SK-N-SH (cell line): Measurements from ENCODE around the gene SFXN5. TPM values are rescaled to one million over a fixed set of nuclear protein-coding genes. Genes with fewer than 3 reads are reported as not detected.

ENCODE experiments used
- CTCF ChIA-PET: fragments of 300-600, 350-600 bp; formaldehyde crosslinking; extraction: SDS; loops from one replicate; lab custom pipeline; 2021; lab: Yijun Ruan, JAX
- POLR2A ChIA-PET: fragments of 350-600 bp; sonication (Branson Sonifier 250); formaldehyde crosslinking; extraction: SDS; loops from one replicate; lab custom pipeline; 2020; ENCODE audit warnings: antibody characterized with exemption, inconsistent platforms; lab: Yijun Ruan, JAX
- DNase-seq: peaks from one replicate; pipeline ENCODE4 v3.0.0; 2012
- H2AFZ ChIP-seq: fragments of 200-600 bp; sonication (generic); 2 replicates; pipeline ENCODE4 v1.8.1; 2016; ENCODE audit warnings: antibody characterized with exemption, mild to moderate bottlenecking, low read depth
- H3F3A ChIP-seq: fragments of 200-600 bp; sonication (generic); replicated peaks from 2 replicates; pipeline ENCODE3; 2016; ENCODE audit warnings: antibody characterized with exemption, mild to moderate bottlenecking; ENCODE audit not compliant: insufficient read depth
- H3K27ac ChIP-seq, 2 experiments: fragments of 200-500 bp in 1 of 2; fragments of 200-600 bp in 1 of 2; sonication (Bioruptor generic) in 1 of 2; sonication (generic), shearing (Covaris generic) in 1 of 2; 2 replicates each; pipeline versions ENCODE4 v1.5.1 to v1.6.1; 2014 to 2016; ENCODE audit warnings: low read depth in 2 of 2, inconsistent platforms in 1 of 2, low read length in 1 of 2, mild to moderate bottlenecking in 1 of 2, mixed read lengths in 1 of 2
- H3K27me3 ChIP-seq: fragments of 200-600 bp; sonication (generic), shearing (Covaris generic); 2 replicates; pipeline ENCODE4 v1.6.1; 2016; ENCODE audit warnings: mixed run types; ENCODE audit not compliant: insufficient read depth
- H3K36me3 ChIP-seq, 2 experiments: fragments of 200-500 bp in 1 of 2; fragments of 200-600 bp in 1 of 2; sonication (Bioruptor generic) in 1 of 2; sonication (generic) in 1 of 2; replicated peaks in 1 of 2; 2 replicates each; pipeline versions ENCODE3 to v1.5.1; 2014 to 2016; ENCODE audit warnings: low read length in 1 of 2, mild to moderate bottlenecking in 1 of 2; ENCODE audit not compliant: insufficient read depth in 2 of 2, control insufficient read depth in 1 of 2
- H3K4me1 ChIP-seq, 2 experiments: fragments of 200-500 bp in 1 of 2; fragments of 200-600 bp in 1 of 2; sonication (Bioruptor generic) in 1 of 2; sonication (generic), shearing (Covaris generic) in 1 of 2; 2 replicates each; pipeline versions ENCODE4 v1.5.1 to v1.6.1; 2014 to 2016; ENCODE audit warnings: low read depth in 1 of 2, low read length in 1 of 2, mixed run types in 1 of 2; ENCODE audit not compliant: insufficient read depth in 2 of 2, control insufficient read depth in 1 of 2
- H3K4me2 ChIP-seq: fragments of 200-600 bp; sonication (generic), shearing (Covaris generic); 2 replicates; pipeline ENCODE4 v1.6.1; 2017; ENCODE audit warnings: mixed run types
- H3K4me3 ChIP-seq, 2 experiments: fragments of 200-500 bp in 1 of 2; fragments of 200-600 bp in 1 of 2; sonication (Bioruptor generic) in 1 of 2; sonication (generic), shearing (Covaris generic) in 1 of 2; 2 replicates each; pipeline versions ENCODE4 v1.5.1 to v1.8.1; 2014 to 2016; ENCODE audit warnings: low read depth in 2 of 2, inconsistent platforms in 1 of 2, low read length in 1 of 2, mild to moderate bottlenecking in 1 of 2, mixed read lengths in 1 of 2, moderate library complexity in 1 of 2
- H3K79me2 ChIP-seq: fragments of 200-600 bp; sonication (generic); 2 replicates; pipeline ENCODE4 v1.8.1; 2017; ENCODE audit warnings: mild to moderate bottlenecking; ENCODE audit not compliant: insufficient read depth
- H3K9ac ChIP-seq: fragments of 200-600 bp; sonication (generic); 2 replicates; pipeline ENCODE4 v1.6.1; 2017; ENCODE audit warnings: mixed run types
- H3K9me2 ChIP-seq: fragments of 200-600 bp; sonication (generic); 2 replicates; pipeline ENCODE4 v1.6.1; 2017; ENCODE audit warnings: mixed run types
- H3K9me3 ChIP-seq: fragments of 200-600 bp; sonication (generic); 2 replicates; pipeline ENCODE4 v1.6.1; 2017; ENCODE audit warnings: mixed run types, mild to moderate bottlenecking, moderate library complexity
- H4K20me1 ChIP-seq: fragments of 200-600 bp; sonication (generic); 2 replicates; pipeline ENCODE4 v1.6.1; 2017; ENCODE audit warnings: mild to moderate bottlenecking, mixed run types; ENCODE audit not compliant: insufficient read depth
- EZH2phosphoT487 ChIP-seq: fragments of 200-600 bp; sonication (generic); IDR thresholded peaks from 2 replicates; pipeline ENCODE4 v1.6.1; 2017; ENCODE audit warnings: low read depth, mixed run types, mild to moderate bottlenecking, antibody characterized with exemption, moderate library complexity, borderline replicate concordance
- FOXJ3 ChIP-seq: sonication (generic); formaldehyde crosslinking; IDR thresholded peaks from 2 replicates; pipeline ENCODE4 v1.5.1; 2020; ENCODE audit warnings: mild to moderate bottlenecking, missing genetic modification reagents
- FOXM1 ChIP-seq: IDR thresholded peaks from 2 replicates; pipeline ENCODE4 v1.4.0; 2012; ENCODE audit warnings: low read depth, mild to moderate bottlenecking
- IRF3 ChIP-seq: fragments of 150-350 bp; IDR thresholded peaks from 2 replicates; pipeline ENCODE4 v1.6.1; 2016; ENCODE audit warnings: mild to moderate bottlenecking, low read depth, low read length
- JUND ChIP-seq: IDR thresholded peaks from 2 replicates; pipeline ENCODE4 v1.4.0; 2012
- MAX ChIP-seq: IDR thresholded peaks from 2 replicates; pipeline ENCODE4 v1.4.0; 2012; ENCODE audit warnings: low read depth
- MXI1 ChIP-seq: IDR thresholded peaks from 2 replicates; pipeline ENCODE4 v1.6.1; 2012; ENCODE audit warnings: mild to moderate bottlenecking, low read depth, low read length, improper control_type of control experiment
- NFIC ChIP-seq: IDR thresholded peaks from 2 replicates; pipeline ENCODE4 v1.4.0; 2012; ENCODE audit warnings: borderline replicate concordance
- NRF1 ChIP-seq: IDR thresholded peaks from 2 replicates; pipeline ENCODE4 v1.6.1; 2012; ENCODE audit warnings: low read depth, mild to moderate bottlenecking, low read length
- PBX3 ChIP-seq: IDR thresholded peaks from 2 replicates; pipeline ENCODE4; 2012
- POLR2AphosphoS5 ChIP-seq: IDR thresholded peaks from 2 replicates; pipeline ENCODE4 v1.6.1; 2012; ENCODE audit warnings: low read depth, low read length
- RCOR1 ChIP-seq: fragments of 150-350 bp; IDR thresholded peaks from 2 replicates; pipeline ENCODE4 v1.6.1; 2017; ENCODE audit warnings: antibody characterized with exemption, low read length
- REST ChIP-seq: IDR thresholded peaks from 2 replicates; pipeline ENCODE4 v1.6.1; 2012; ENCODE audit warnings: mild to moderate bottlenecking, low read depth, low read length, moderate library complexity
- RXRA ChIP-seq: IDR thresholded peaks from 2 replicates; pipeline ENCODE4 v1.4.0; 2012; ENCODE audit warnings: low read depth, mild to moderate bottlenecking, borderline replicate concordance
- TAF1 ChIP-seq: IDR thresholded peaks from 2 replicates; pipeline ENCODE4 v1.6.1; 2012; ENCODE audit warnings: low read depth, mild to moderate bottlenecking, low read length, moderate library complexity, borderline replicate concordance
- TCF12 ChIP-seq: IDR thresholded peaks from 2 replicates; pipeline ENCODE4 v1.4.0; 2012
- USF1 ChIP-seq: IDR thresholded peaks from 2 replicates; pipeline ENCODE4 v1.4.0; 2012; ENCODE audit warnings: low read depth, borderline replicate concordance
- YY1 ChIP-seq: IDR thresholded peaks from 2 replicates; pipeline ENCODE4 v1.4.0; 2012; ENCODE audit warnings: low read depth, mild to moderate bottlenecking
- ZBTB33 ChIP-seq: IDR thresholded peaks from 2 replicates; pipeline ENCODE4 v1.4.0; 2012; ENCODE audit warnings: low read depth, borderline replicate concordance
- WGBS: methylation state at CpG from one replicate; pipeline ENCODE4 v1.1.6; 2017; ENCODE audit warnings: low lambda C conversion rate; 5-methylcytosine and 5-hydroxymethylcytosine counted together
- polyA plus RNA-seq, 3 experiments: library from polyadenylated mRNA; depleted of rRNA; stranded (reverse); fragments of >200 nt; gene quantifications; 2 replicates each; pipeline ENCODE4 v1.2.3, GENCODE V29; 2012
- TF ChIP-seq, protein P1 (sequence below): fragments of 200-600 bp; sonication (generic); IDR thresholded peaks from 2 replicates; pipeline ENCODE4 v1.6.1; 2017; ENCODE audit warnings: antibody characterized with exemption, mild to moderate bottlenecking, moderate library complexity

The SFXN5 gene
- polyA plus RNA-seq, 1 of the 3 experiments (the other 2 are of a cell fraction): 9.9 TPM

DNA sequence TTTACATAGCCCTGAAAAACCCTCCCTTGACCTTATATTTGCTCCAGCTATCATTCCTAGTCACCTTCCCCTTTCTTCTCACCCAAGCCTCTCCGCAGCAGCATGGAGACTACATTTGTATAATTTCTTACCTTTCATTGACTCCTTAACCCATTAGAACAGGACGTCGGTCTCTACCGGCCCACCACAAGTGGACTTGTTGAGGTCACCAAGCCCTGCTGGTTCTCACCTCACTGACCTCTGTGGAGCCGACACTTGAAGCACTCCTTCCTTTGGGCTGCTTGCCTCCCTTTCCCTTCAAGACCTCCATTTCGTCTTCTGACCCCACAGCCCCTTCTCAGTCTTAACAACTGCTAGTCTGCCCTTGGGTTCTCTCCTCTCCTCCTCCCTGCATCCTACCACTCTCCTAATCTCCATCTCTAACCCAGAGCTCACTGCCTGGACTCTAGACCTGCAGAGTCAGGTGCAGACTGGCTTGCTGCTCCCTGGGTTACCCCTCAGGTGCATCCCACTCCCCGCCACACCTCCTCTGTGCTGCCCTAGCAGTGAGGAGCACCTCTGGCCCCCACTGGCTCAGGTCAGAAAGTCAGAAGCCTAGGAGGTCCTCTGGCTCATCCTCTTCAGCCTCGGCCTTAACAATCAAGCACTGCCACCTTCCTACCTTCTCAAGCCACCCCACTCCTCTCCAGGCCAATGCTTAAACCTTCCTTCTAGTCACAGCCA, 5.3 kb upstream of the SFXN5 start:
- POLR2A ChIA-PET: interaction anchor here (0.6 kb wide), 1 partner anchor 56 kb away, joined by 3 read pairs; no protein-coding TSS in a partner anchor
- H3K79me2 ChIP-seq: peaks cover 6% of the 10 kb centered on the region; the same call in 1 of the 2 replicates

More for the DNA sequence above, 5.3 kb upstream of the SFXN5 start:
- Histone ChIP-seq H3K36me3 (peaks cover 3 to 18% of the 10 kb centered on the region in 2 experiments), H3F3A (no peaks in the 10 kb centered on the region), H2AFZ (no peak overlapping the region), H3K9ac (no peak overlapping the region), H3K9me2 (no peaks in the 10 kb centered on the region), H3K27ac (no peak overlapping the region), H3K4me1 (peaks cover 0 to 5% of the 10 kb centered on the region in 2 experiments; a peak in 2 of 4 replicates), H3K9me3 (no peaks in the 10 kb centered on the region), H4K20me1 (peaks cover 22% of the 10 kb centered on the region; the same call in 1 of the 2 replicates), H3K27me3 (no peaks in the 10 kb centered on the region), H3K4me3 (no peak overlapping the region), H3K4me2 (no peak overlapping the region)
- TF ChIP-seq ZBTB33 (no peak), FOXJ3 (no peak), MXI1 (no peak), USF1 (no peak), RXRA (no peak), JUND (no peak), TAF1 (no peak), RCOR1 (no peak), YY1 (no peak), REST (no peak), POLR2AphosphoS5 (no peak), TCF12 (no peak), NFIC (no peak), EZH2phosphoT487 (no peak), MAX (no peak), FOXM1 (no peak), NRF1 (no peak), PBX3 (no peak), IRF3 (no peak)
- TF ChIP-seq, protein P1, sequence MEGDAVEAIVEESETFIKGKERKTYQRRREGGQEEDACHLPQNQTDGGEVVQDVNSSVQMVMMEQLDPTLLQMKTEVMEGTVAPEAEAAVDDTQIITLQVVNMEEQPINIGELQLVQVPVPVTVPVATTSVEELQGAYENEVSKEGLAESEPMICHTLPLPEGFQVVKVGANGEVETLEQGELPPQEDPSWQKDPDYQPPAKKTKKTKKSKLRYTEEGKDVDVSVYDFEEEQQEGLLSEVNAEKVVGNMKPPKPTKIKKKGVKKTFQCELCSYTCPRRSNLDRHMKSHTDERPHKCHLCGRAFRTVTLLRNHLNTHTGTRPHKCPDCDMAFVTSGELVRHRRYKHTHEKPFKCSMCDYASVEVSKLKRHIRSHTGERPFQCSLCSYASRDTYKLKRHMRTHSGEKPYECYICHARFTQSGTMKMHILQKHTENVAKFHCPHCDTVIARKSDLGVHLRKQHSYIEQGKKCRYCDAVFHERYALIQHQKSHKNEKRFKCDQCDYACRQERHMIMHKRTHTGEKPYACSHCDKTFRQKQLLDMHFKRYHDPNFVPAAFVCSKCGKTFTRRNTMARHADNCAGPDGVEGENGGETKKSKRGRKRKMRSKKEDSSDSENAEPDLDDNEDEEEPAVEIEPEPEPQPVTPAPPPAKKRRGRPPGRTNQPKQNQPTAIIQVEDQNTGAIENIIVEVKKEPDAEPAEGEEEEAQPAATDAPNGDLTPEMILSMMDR: no peak
- WGBS: 93% methylated on average over 8 of the region's 8 CpGs
- DNase-seq: no peak
- CTCF ChIA-PET: interaction anchor here (0.6 to 21.6 kb wide), 5 partner anchors 8 to 135 kb away, joined by 3 to 267 read pairs (median 6); no protein-coding TSS in a partner anchor
